ENCODE data around the gene CSN1S1.

Gene CSN1S1

DNA sequence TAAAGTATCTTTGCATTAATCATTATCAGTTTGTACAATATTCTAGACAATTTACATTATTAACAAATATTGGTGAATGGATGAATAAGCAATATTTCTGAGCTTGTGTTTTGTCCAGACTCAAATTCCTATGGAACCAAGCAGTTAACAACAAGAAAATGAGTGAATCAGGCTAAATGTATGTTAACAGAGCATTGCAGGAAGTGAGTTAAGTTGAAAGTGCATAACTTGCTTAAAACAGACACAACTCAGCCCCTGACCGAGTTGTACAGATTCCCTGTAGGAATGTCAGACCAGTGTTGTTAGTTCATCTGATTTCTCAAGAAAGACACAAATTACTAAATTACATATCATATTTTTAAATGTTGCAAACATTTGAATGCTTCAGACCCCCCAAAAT is 23.7 kb upstream of the CSN1S1 start:
- H2AFZ ChIP-seq (ENCODE audit: low read length) = no peak overlapping the region
- H4K20me1 ChIP-seq (ENCODE audit: insufficient read depth, low read length, poor library complexity, severe bottlenecking) = no peaks in the 10 kb centered on the region
- H3K27me3 ChIP-seq (ENCODE audit: insufficient read depth, low read length, poor library complexity, severe bottlenecking) = no peaks in the 10 kb centered on the region
- H3K4me3 ChIP-seq (ENCODE audit: low read length, poor library complexity, severe bottlenecking) = no peak overlapping the region
- H3F3A ChIP-seq (ENCODE audit: low read depth) = no peaks in the 10 kb centered on the region
- H3K4me1 ChIP-seq (ENCODE audit: insufficient read depth, low read length, poor library complexity, severe bottlenecking) = no peaks in the 10 kb centered on the region
- H3K9me3 ChIP-seq (ENCODE audit: insufficient read depth, low read depth, low read length) = no peaks in the 10 kb centered on the region
- no peaks in the 10 kb centered on the region for H3K9me2 ChIP-seq (replicated peaks; ENCODE audit: low read depth, low read length)
- H3K4me2 ChIP-seq (ENCODE audit: low read depth, low read length, poor library complexity, severe bottlenecking) = no peak overlapping the region
- H3K36me3 ChIP-seq (ENCODE audit: insufficient read depth, low read length) = no peaks in the 10 kb centered on the region
- no peak overlapping the region for H3K9ac ChIP-seq (ENCODE audit: low read depth, low read length, poor library complexity, severe bottlenecking)
- TF ChIP-seq CTCF (conservative IDR thresholded peaks at IDR 0.05; ENCODE audit: low read length) = no peak
- no peak for TF ChIP-seq EZH2phosphoT487 (IDR thresholded peaks at IDR 0.05; ENCODE audit: borderline replicate concordance)
- no peaks in the 10 kb centered on the region for H3K79me2 ChIP-seq (ENCODE audit: insufficient read depth, low read length)

- Histone ChIP-seq H3K4me2 (ENCODE audit: low read depth, low read length, poor library complexity, severe bottlenecking) (no peak overlapping the region), H3K4me1 (ENCODE audit: insufficient read depth, low read length, poor library complexity, severe bottlenecking) (no peaks in the 10 kb centered on the region), H3K9me3 (ENCODE audit: insufficient read depth, low read depth, low read length) (no peaks in the 10 kb centered on the region), H3K4me3 (ENCODE audit: low read length, poor library complexity, severe bottlenecking) (no peak overlapping the region), H3K27me3 (ENCODE audit: insufficient read depth, low read length, poor library complexity, severe bottlenecking) (no peaks in the 10 kb centered on the region), H3K9me2 (replicated peaks; ENCODE audit: low read depth, low read length) (no peaks in the 10 kb centered on the region), H3K36me3 (ENCODE audit: insufficient read depth, low read length) (no peaks in the 10 kb centered on the region), H4K20me1 (ENCODE audit: insufficient read depth, low read length, poor library complexity, severe bottlenecking) (no peaks in the 10 kb centered on the region), H3K9ac (ENCODE audit: low read depth, low read length, poor library complexity, severe bottlenecking) (no peak overlapping the region), H3K79me2 (ENCODE audit: insufficient read depth, low read length) (no peaks in the 10 kb centered on the region), H3F3A (ENCODE audit: low read depth) (no peaks in the 10 kb centered on the region), H2AFZ (ENCODE audit: low read length) (no peak overlapping the region)
- TF ChIP-seq EZH2phosphoT487 (IDR thresholded peaks at IDR 0.05; ENCODE audit: borderline replicate concordance) (no peak), CTCF (conservative IDR thresholded peaks at IDR 0.05; ENCODE audit: low read length) (no peak)
Measured at GRCh38 chr4:69909195-69909594, 21.7 kb upstream of the CSN1S1 start.

GRCh38 chr4:69910016-69910782 is 20.7 kb upstream of the CSN1S1 start:
- Histone ChIP-seq H3K4me2 (ENCODE audit: low read depth, low read length, poor library complexity, severe bottlenecking) (no peak overlapping the region), H3F3A (ENCODE audit: low read depth) (no peaks in the 10 kb centered on the region), H3K9ac (ENCODE audit: low read depth, low read length, poor library complexity, severe bottlenecking) (no peak overlapping the region), H3K9me3 (ENCODE audit: insufficient read depth, low read depth, low read length) (no peaks in the 10 kb centered on the region), H3K9me2 (replicated peaks; ENCODE audit: low read depth, low read length) (no peaks in the 10 kb centered on the region), H3K27me3 (ENCODE audit: insufficient read depth, low read length, poor library complexity, severe bottlenecking) (no peaks in the 10 kb centered on the region), H4K20me1 (ENCODE audit: insufficient read depth, low read length, poor library complexity, severe bottlenecking) (no peaks in the 10 kb centered on the region), H3K4me3 (ENCODE audit: low read length, poor library complexity, severe bottlenecking) (no peak overlapping the region), H3K36me3 (ENCODE audit: insufficient read depth, low read length) (no peaks in the 10 kb centered on the region), H3K4me1 (ENCODE audit: insufficient read depth, low read length, poor library complexity, severe bottlenecking) (no peaks in the 10 kb centered on the region), H3K79me2 (ENCODE audit: insufficient read depth, low read length) (no peaks in the 10 kb centered on the region), H2AFZ (ENCODE audit: low read length) (no peak overlapping the region)
- no peak for TF ChIP-seq EZH2phosphoT487 (IDR thresholded peaks at IDR 0.05; ENCODE audit: borderline replicate concordance)
- no peak for TF ChIP-seq CTCF (conservative IDR thresholded peaks at IDR 0.05; ENCODE audit: low read length)
